ENCODE measurements around the gene MAGI2.
"Not testable (repeated sequence)": the region's sequence is repeated elsewhere in the genome, so short reads cannot be mapped to it uniquely, and the experiment has no call there.

MAGI2 gene

DNA sequence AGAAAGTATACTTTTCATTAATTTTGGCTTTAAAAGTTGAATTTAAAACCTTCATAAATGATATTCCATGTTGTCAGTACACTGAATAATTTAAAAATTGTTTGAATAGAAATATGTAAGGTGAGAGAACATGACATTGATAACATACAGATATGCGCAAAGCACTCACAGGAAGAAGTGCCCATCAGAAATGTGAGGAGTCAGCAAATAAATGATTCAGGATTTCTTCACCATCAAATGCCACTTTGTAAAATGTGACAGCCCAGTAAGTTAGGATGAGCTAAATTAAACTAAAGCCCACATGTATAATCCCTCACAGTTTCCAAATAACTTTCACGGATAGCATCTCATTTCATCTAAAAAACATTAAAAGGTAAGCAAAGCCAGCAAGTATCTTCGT, 417.6 kb downstream of the MAGI2 start:
- DNase-seq = no peak

DNA sequence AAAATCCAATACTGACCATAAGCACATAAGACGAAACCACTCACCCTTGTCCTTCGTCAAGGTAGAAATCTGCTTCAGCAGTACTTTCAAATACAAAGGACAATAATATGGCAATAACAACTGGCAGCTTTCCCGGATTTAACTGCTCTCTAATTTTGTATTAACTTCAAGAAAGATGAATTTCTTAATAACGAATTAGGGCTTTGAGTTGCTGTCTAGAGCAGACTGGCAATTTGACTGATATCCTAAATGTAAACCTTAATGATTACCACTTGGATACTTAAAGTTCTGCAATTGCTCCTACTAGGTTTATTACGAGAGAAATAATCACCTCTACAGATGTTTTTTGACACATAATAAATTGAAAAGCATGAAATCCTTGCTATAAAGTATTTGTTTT, 418.7 kb downstream of the MAGI2 start:
- no peak for DNase-seq

DNA sequence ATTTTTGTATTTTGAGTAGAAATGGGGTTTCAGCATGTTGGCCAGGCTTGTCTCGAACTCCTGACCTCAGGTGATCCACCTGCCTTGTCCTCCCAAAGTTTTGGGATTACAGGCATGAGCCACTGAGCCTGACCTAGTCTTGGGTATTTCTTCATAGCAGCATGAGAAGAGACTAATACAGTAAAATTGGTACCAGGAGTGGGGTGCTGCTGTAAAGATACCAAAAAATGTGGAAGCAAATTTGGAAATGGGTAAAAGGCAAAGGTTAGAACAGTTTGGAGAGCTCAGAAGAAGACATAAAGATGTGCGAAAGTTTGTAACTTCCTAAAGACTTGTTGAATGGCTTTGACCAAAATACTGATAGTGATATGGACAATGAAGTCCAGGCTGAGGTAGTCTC, 433.8 kb downstream of the MAGI2 start:
- not testable (repeated sequence) for DNase-seq

DNA sequence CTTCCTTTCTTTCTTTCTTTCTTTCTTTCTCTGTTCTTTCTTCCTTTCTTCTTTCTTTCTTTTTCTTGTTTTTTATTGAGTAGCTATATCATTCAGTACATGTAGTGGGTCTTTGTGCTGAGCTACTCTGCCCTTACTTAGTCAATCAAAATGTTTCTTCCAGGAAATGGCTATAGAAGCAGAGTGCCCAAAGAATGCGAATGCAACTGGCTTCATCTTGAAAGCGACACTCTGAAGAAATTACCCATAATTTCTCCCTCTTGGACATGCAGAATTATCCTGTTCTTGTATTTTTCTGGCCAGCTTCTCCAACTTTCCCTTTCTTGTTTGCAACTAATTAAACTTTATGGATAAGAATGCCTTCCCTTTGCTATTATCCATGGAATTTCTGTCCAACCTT, 441.5 kb downstream of the MAGI2 start:
- DNase-seq = no peak

GRCh38 chr7:79009647-79010046, 443.8 kb downstream of the MAGI2 start:
- DNase-seq = no peak

DNA sequence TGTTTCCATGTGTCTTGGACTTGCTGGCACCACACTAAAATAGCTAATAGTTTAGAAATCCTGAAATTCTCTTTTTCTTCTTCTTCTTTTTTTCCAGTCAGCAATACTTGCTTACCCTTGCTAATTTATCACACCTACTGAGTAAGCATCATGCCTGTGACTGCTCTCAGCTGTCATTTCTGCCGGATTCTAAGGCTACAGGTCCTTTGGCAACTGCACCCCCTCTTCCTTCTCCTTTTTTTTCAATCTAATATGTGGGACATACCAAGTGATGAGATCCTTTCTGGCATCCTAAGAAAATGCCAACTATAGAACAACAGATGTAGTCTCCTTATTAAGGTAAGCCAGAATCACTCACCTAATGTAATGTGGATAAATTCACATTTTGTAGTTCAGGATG, 444.7 kb downstream of the MAGI2 start:
- no peak for DNase-seq

GRCh38 chr7:78996013-78996412, 457.5 kb downstream of the MAGI2 start:
- DNase-seq = no peak

- DNase-seq = no peak
Observed at GRCh38 chr7:78993341-78993740, 460.1 kb downstream of the MAGI2 start.

- DNase-seq = no peak
Observed at GRCh38 chr7:78985509-78985908, 468.0 kb downstream of the MAGI2 start.

GRCh38 chr7:78983483-78983882, 470.0 kb downstream of the MAGI2 start:
- DNase-seq = no peak

GRCh38 chr7:78970440-78970916, 483.0 kb downstream of the MAGI2 start:
- DNase-seq = no peak

- DNase-seq = no peak
Observed at GRCh38 chr7:78968951-78969350, 484.5 kb downstream of the MAGI2 start.

DNA sequence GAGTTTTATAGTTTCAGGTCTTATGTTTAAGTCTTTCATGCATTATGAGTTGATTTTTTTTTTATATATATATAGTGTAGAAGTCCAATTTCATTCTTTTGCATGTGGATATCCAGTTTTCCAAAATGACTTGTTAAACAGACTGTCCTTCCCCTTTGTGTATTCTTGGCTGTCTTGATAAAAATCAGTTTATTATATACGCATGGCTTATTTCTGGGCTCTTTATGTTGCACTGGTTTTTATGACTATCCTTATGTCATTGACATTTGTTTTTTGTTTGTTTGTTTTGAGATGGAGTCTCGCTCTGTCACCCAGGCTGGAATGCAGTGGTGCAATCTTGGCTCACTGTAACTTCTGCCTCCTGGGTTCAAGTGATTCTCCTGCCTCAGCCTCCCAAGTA, 485.9 kb downstream of the MAGI2 start:
- DNase-seq = not testable (repeated sequence)

- no peak for DNase-seq
Observed at GRCh38 chr7:78967046-78967445, 486.4 kb downstream of the MAGI2 start.

GRCh38 chr7:78959477-78959876, 494.0 kb downstream of the MAGI2 start:
- DNase-seq = no peak

DNA sequence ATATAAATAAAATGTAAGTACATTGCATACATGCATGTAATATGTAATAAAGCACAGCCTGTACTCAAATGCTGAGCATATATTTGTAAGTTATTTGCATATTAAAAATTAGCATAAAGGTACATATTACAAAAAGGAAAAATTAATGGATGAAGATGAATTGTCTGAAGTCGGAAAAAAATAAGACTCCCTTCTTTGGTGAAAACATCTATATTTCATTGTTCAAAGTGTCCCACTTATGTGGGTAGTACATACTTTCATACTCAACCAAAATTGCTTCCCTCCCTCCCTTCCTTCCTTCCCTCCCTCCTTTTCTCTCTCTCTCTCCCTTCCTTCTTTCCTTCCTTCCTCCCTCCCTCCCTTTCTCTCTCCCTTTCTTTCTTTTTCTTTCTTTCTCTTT, 498.1 kb downstream of the MAGI2 start:
- no peak for DNase-seq

- DNase-seq = no peak
Observed at GRCh38 chr7:78953726-78954363, 499.6 kb downstream of the MAGI2 start.

GRCh38 chr7:78953090-78953489, 500.4 kb downstream of the MAGI2 start:
- DNase-seq = no peak

- no peak for DNase-seq
Observed at GRCh38 chr7:78939669-78940068, 513.8 kb downstream of the MAGI2 start.

DNA sequence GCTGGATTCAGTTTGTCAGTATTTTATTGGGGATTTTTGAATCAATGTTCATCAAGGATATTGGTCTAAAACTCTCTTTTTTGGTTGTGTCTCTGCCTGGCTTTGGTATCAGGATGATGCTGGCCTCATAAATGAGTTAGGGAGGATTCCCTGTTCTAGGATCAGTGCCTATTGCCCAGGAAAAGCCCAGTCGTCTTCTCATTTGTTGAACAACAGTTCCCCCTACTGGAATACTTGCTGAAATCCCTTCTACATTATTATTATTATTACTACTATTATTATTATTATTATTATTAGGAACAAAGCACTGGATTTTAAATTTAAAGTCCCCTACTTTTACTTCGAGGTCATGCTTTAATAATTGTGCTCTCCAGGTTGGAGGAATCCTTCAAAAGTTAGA, 528.9 kb downstream of the MAGI2 start:
- no peak for DNase-seq

DNA sequence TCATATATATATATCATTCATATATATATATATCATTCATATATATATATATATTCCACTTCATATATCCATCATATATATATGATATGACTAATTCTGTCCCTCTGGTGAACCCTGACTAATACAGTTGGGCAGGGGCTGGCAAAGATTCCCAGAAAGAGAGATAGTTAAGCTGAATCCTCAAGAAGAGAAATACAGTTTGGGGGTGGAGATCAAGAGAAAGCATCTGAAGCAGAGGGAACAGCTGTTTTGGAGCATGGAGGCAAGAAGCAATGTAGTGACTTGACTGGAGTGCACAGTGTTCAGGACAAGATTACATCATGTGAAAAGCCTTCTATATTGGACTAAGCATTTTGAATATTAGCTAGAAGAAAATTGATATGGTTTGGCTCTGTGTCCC, 540.7 kb downstream of the MAGI2 start:
- no peak for DNase-seq

GRCh38 chr7:78906735-78907134, 546.7 kb downstream of the MAGI2 start:
- no peak for DNase-seq

DNA sequence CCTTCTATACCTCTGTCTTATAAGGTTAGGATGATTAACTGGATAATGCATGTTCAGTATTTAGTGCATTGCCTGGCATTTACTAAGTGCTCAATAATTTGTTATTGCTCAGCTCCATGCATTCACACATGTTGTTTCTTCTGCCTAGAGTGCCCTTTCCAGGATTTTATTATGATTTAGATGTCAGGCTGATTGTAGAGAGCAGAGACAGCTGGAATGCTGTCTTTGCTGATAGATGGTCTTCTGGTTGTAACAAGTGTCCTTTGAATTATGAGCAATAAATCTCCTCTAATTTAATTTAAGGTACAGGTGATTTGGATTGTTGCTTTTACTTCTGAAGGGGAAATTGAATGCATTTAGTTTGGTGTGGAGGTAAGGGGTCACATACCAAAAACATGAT, 548.0 kb downstream of the MAGI2 start:
- DNase-seq = no peak

- DNase-seq = no peak
Observed at GRCh38 chr7:78904983-78905382, 548.5 kb downstream of the MAGI2 start.

GRCh38 chr7:78901566-78901965, 551.9 kb downstream of the MAGI2 start:
- no peak for DNase-seq

DNA sequence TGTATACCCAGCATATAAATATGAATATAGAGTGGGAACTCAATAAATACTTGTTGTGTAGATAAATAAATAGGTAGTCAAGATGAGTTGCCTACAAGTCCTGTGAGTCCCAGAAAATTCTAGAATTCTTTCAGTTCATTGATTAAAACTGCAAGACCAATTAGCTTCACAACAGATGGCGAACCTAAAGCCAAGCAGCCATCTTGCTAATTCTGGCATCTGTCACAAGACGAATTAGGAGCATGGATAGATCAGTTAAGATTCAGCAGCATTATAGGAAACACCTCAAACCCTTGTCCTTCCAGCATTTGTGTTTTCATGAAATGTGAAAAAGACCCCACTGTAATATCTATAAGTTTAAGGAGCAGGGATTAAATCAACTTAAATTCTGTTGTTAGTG, 552.7 kb downstream of the MAGI2 start:
- DNase-seq = no peak

Measured in activated naive CD4-positive, alpha-beta T cell (primary cell).